ENCODE results near the gene CD46. TPM values are rescaled to one million over a fixed set of nuclear protein-coding genes. Genes with fewer than 3 reads are reported as not detected.
A peak's percentile ranks its signal among the peaks of the same experiment; 100 is the strongest.
"Not testable (repeated sequence)": the region's sequence is repeated elsewhere in the genome, so short reads cannot be mapped to it uniquely, and the experiment has no call there.

Gene CD46
- total RNA-seq (ENCODE audit: unreplicated experiment) = 188 TPM
- long read RNA-seq, partial matches to known transcripts = 7 of 25 reads
- long read RNA-seq, other reads (novel, unspliced or antisense) = 13 of 25 reads

GRCh38 chr1:207751790-207752455 is at the start of gene CD46:
Gene CD46 (plus strand): TSS chr1:207752054. CDS start chr1:207752213, 159 bp downstream.
- Mint-ChIP-seq H3K27ac (ENCODE audit: unreplicated experiment) (peak within 1 kb of the TSS; percentile 97), H3K9me3 (ENCODE audit: unreplicated experiment) (peaks cover 2% of the 10 kb centered on the region), H3K27me3 (ENCODE audit: unreplicated experiment) (peaks cover 2% of the 10 kb centered on the region), H3K4me1 (ENCODE audit: low read depth, unreplicated experiment) (peaks cover 26% of the 10 kb centered on the region), H3K36me3 (ENCODE audit: unreplicated experiment) (no peaks in the 10 kb centered on the region), H3K4me3 (ENCODE audit: unreplicated experiment) (peak within 1 kb of the TSS; percentile 100)
- TF ChIP-seq CTCF (IDR thresholded peaks at IDR 0.05; ENCODE audit: partially characterized antibody, unreplicated experiment) = peak; percentile 26
- DNase-seq = peak; percentile 98

GRCh38 chr1:207702317-207702716 is 49.5 kb upstream of the CD46 start:
- no peak overlapping the region for H3K27ac Mint-ChIP-seq (ENCODE audit: unreplicated experiment)
- no peak overlapping the region for H3K4me3 Mint-ChIP-seq (ENCODE audit: unreplicated experiment)
- H3K9me3 Mint-ChIP-seq (ENCODE audit: unreplicated experiment) = no peaks in the 10 kb centered on the region
- no peaks in the 10 kb centered on the region for H3K4me1 Mint-ChIP-seq (ENCODE audit: low read depth, unreplicated experiment)
- TF ChIP-seq CTCF (IDR thresholded peaks at IDR 0.05; ENCODE audit: partially characterized antibody, unreplicated experiment) = no peak
- H3K27me3 Mint-ChIP-seq (ENCODE audit: unreplicated experiment) = no peaks in the 10 kb centered on the region
- DNase-seq = no peak
- no peaks in the 10 kb centered on the region for H3K36me3 Mint-ChIP-seq (ENCODE audit: unreplicated experiment)

- no peaks in the 10 kb centered on the region for H3K9me3 Mint-ChIP-seq (ENCODE audit: unreplicated experiment)
- peaks cover 2% of the 10 kb centered on the region for H3K4me1 Mint-ChIP-seq (ENCODE audit: low read depth, unreplicated experiment)
- no peaks in the 10 kb centered on the region for H3K36me3 Mint-ChIP-seq (ENCODE audit: unreplicated experiment)
- no peak for DNase-seq
- H3K4me3 Mint-ChIP-seq (ENCODE audit: unreplicated experiment) = no peak overlapping the region
- no peak overlapping the region for H3K27ac Mint-ChIP-seq (ENCODE audit: unreplicated experiment)
- no peaks in the 10 kb centered on the region for H3K27me3 Mint-ChIP-seq (ENCODE audit: unreplicated experiment)
- TF ChIP-seq CTCF (IDR thresholded peaks at IDR 0.05; ENCODE audit: partially characterized antibody, unreplicated experiment) = no peak
Observed at GRCh38 chr1:207703712-207704111, 48.1 kb upstream of the CD46 start.

GRCh38 chr1:207708004-207708403 is 43.9 kb upstream of the CD46 start:
- H3K4me1 Mint-ChIP-seq (ENCODE audit: low read depth, unreplicated experiment); DNase-seq; H3K36me3 Mint-ChIP-seq (ENCODE audit: unreplicated experiment); H3K27ac Mint-ChIP-seq (ENCODE audit: unreplicated experiment); H3K4me3 Mint-ChIP-seq (ENCODE audit: unreplicated experiment); H3K27me3 Mint-ChIP-seq (ENCODE audit: unreplicated experiment); H3K9me3 Mint-ChIP-seq (ENCODE audit: unreplicated experiment): not testable (repeated sequence)

GRCh38 chr1:207711285-207711684 is 40.6 kb upstream of the CD46 start:
- TF ChIP-seq CTCF (IDR thresholded peaks at IDR 0.05; ENCODE audit: partially characterized antibody, unreplicated experiment) = no peak
- Mint-ChIP-seq H3K4me1 (ENCODE audit: low read depth, unreplicated experiment) (peaks cover 2% of the 10 kb centered on the region), H3K4me3 (ENCODE audit: unreplicated experiment) (no peak overlapping the region), H3K9me3 (ENCODE audit: unreplicated experiment) (peaks cover 3% of the 10 kb centered on the region), H3K36me3 (ENCODE audit: unreplicated experiment) (peaks cover 11% of the 10 kb centered on the region), H3K27me3 (ENCODE audit: unreplicated experiment) (no peaks in the 10 kb centered on the region), H3K27ac (ENCODE audit: unreplicated experiment) (no peak overlapping the region)
- no peak for DNase-seq

- not testable (repeated sequence) for H3K27ac Mint-ChIP-seq (ENCODE audit: unreplicated experiment)
Observed at GRCh38 chr1:207712701-207713100, 39.2 kb upstream of the CD46 start.

More at GRCh38 chr1:207712701-207713100, 39.2 kb upstream of the CD46 start:
- peaks cover 11% of the 10 kb centered on the region for H3K36me3 Mint-ChIP-seq (ENCODE audit: unreplicated experiment)
- not testable (repeated sequence) for H3K9me3 Mint-ChIP-seq (ENCODE audit: unreplicated experiment); H3K4me3 Mint-ChIP-seq (ENCODE audit: unreplicated experiment); DNase-seq; H3K4me1 Mint-ChIP-seq (ENCODE audit: low read depth, unreplicated experiment); H3K27me3 Mint-ChIP-seq (ENCODE audit: unreplicated experiment)
